ENCODE measurements around the gene ITPRIP.

The ITPRIP gene

DNA sequence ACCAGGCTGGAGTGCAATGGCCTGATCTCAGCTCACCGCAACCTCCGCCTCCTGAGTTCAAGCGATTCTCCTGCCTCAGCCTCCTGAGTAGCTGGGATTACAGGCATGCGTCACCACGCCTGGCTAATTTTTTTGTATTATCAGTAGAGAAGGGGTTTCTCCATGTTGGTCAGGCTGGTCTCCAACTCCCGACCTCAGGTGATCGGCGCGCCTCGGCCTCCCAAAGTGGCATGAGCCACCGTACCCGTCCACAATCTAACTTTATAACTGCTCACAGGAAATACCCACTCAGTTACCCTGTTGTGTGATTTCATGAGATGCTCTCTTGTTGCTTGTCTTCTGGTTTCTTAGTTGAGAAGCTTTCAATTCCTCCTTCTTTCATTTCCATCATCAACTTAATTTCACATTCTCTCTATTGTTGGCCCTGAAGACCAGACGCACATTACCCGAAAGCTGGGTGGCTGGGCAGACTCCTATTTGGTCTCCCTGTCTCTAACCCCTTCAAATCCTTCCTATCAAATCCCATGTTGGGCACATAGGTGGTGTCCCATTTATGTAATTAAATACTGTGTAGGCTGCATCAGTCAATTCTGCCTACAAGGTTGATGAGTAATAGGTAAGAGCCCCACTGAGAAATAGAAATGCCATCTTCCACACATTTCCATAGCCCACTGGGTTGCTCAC lies 70.4 kb downstream of the ITPRIP start:
- no peak for TF ChIP-seq Cebpa-rat (IDR thresholded peaks at IDR 0.05)
- Histone ChIP-seq H3K4me1 (peaks cover 13 to 24% (median 18%) of the 10 kb centered on the region in 10 experiments; a peak in 19 of 20 replicates), H4K20me1 (peaks cover 4 to 55% (median 37%) of the 10 kb centered on the region in 11 experiments; a peak in 17 of 22 replicates), H3K27me3 (no peaks in the 10 kb centered on the region), H3K9ac (peak overlapping the region in 9 of 11 experiments; percentile 73 to 86 (median 82); a peak in 14 of 22 replicates), H3K4me2 (peak overlapping the region; percentile 62 to 89 (median 78)), H3K9me3 (replicated peaks in 1 of 11) (peaks cover 0 to 9% (median 0%) of the 10 kb centered on the region in 11 experiments; a peak in 6 of 22 replicates), H3K36me3 (peaks cover 53 to 69% (median 58%) of the 10 kb centered on the region in 11 experiments), H3K27ac (peak overlapping the region in 9 of 11 experiments; percentile 78 to 87 (median 82); a peak in 15 of 22 replicates), H3K4me3 (peak overlapping the region; percentile 55 to 85 (median 75))

DNA sequence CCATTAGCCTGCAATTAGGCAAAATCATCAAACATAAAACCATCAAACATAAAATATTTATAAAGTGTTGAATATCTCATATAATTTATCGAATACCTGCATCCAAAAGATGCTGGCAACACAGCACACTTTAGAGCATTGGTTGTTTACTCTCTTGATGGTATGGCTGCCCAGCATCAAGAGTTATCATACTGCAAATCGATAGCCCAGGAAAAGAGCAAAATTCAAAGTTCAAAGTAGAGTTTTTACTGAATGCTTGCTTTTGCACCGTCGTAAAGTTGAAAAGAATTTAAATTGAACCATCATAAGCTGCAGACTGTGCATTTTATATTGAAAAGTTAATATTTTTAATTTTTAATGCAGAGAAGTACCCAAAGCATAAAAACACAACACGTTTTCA lies 73.5 kb downstream of the ITPRIP start:
- H4K20me1 ChIP-seq = peaks cover 4 to 86% (median 67%) of the 10 kb centered on the region in 11 experiments; a peak in 17 of 22 replicates
- H3K9ac ChIP-seq = no peak overlapping the region
- no peak overlapping the region for H3K4me2 ChIP-seq
- no peaks in the 10 kb centered on the region for H3K27me3 ChIP-seq
- no peak overlapping the region for H3K4me3 ChIP-seq
- peaks cover 80 to 98% (median 88%) of the 10 kb centered on the region in 11 experiments for H3K36me3 ChIP-seq
- H3K4me1 ChIP-seq = peaks cover 20 to 47% (median 37%) of the 10 kb centered on the region in 10 experiments
- no peak overlapping the region for H3K27ac ChIP-seq
- H3K9me3 ChIP-seq (replicated peaks in 1 of 11) = peaks cover 0 to 7% (median 0%) of the 10 kb centered on the region in 11 experiments; a peak in 6 of 22 replicates
- no peak for TF ChIP-seq Cebpa-rat (IDR thresholded peaks at IDR 0.05)

DNA sequence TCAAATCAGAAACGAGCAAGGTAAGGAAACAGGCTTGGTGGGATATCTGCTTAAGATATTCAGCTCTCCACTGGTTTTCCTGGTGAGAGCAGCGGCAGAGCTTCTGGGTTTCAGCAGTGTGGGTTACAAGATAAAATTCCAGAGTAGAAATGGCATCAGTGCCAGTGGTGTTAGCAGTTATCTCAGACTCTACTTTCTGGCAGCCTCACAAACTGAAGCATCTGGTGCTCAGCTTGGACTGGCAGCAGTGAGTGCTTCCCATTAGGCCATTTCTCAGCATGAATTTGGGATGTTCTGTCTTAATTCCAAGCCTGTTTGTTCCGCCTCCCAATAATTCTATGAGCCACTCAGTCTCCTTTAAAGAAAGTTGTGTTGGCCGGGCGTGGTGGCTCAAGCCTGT lies 76.2 kb downstream of the ITPRIP start:
- Histone ChIP-seq H3K4me1 (peaks cover 5 to 65% (median 33%) of the 10 kb centered on the region in 10 experiments; a peak in 19 of 20 replicates), H3K27me3 (no peaks in the 10 kb centered on the region), H4K20me1 (peaks cover 4 to 100% (median 84%) of the 10 kb centered on the region in 11 experiments; a peak in 17 of 22 replicates), H3K9ac (no peak overlapping the region), H3K27ac (no peak overlapping the region), H3K36me3 (peaks cover 89 to 100% (median 98%) of the 10 kb centered on the region in 11 experiments), H3K9me3 (replicated peaks in 1 of 11) (no peaks in the 10 kb centered on the region), H3K4me2 (peak overlapping the region in 2 of 11 experiments; percentile 92 to 93; a peak in 3 of 22 replicates), H3K4me3 (no peak overlapping the region)
- TF ChIP-seq Cebpa-rat (IDR thresholded peaks at IDR 0.05) = no peak

GRCh38 chr10:104260775-104261115 lies 77.5 kb downstream of the ITPRIP start:
- Histone ChIP-seq H3K9me3 (replicated peaks in 1 of 11) (no peaks in the 10 kb centered on the region), H3K9ac (peak overlapping the region in 4 of 11 experiments; percentile 6 to 46 (median 28); a peak in 4 of 22 replicates), H3K4me3 (peak overlapping the region in 2 of 10 experiments; percentile 22 to 26; a peak in 2 of 20 replicates), H3K27me3 (no peaks in the 10 kb centered on the region), H3K27ac (peak overlapping the region in 3 of 11 experiments; percentile 30 to 42 (median 30); a peak in 4 of 22 replicates), H4K20me1 (peaks cover 15 to 100% (median 89%) of the 10 kb centered on the region in 11 experiments; a peak in 20 of 22 replicates), H3K4me1 (peaks cover 18 to 73% (median 46%) of the 10 kb centered on the region in 10 experiments), H3K4me2 (peak overlapping the region in 7 of 11 experiments; percentile 24 to 93 (median 57); a peak in 14 of 22 replicates), H3K36me3 (peaks cover 78 to 94% (median 89%) of the 10 kb centered on the region in 11 experiments)
- TF ChIP-seq Cebpa-rat (IDR thresholded peaks at IDR 0.05) = no peak

- TF ChIP-seq Cebpa-rat (IDR thresholded peaks at IDR 0.05) = no peak
- Histone ChIP-seq H3K9ac (peak overlapping the region in 3 of 11 experiments; percentile 31 to 48 (median 46); a peak in 5 of 22 replicates), H3K9me3 (replicated peaks in 1 of 11) (no peaks in the 10 kb centered on the region), H4K20me1 (peaks cover 16 to 95% (median 84%) of the 10 kb centered on the region in 11 experiments; a peak in 20 of 22 replicates), H3K36me3 (peaks cover 73 to 89% (median 83%) of the 10 kb centered on the region in 11 experiments), H3K4me3 (peak overlapping the region in 3 of 10 experiments; percentile 1 to 21 (median 18); a peak in 3 of 20 replicates), H3K27me3 (no peaks in the 10 kb centered on the region), H3K4me2 (peak overlapping the region in 7 of 11 experiments; percentile 24 to 93 (median 57); a peak in 14 of 22 replicates), H3K27ac (peak overlapping the region in 3 of 11 experiments; percentile 11 to 56 (median 30); a peak in 4 of 22 replicates), H3K4me1 (peaks cover 19 to 73% (median 46%) of the 10 kb centered on the region in 10 experiments)
Observed at GRCh38 chr10:104259999-104260774, 78.1 kb downstream of the ITPRIP start.
